Measurements from ENCODE around the gene UVRAG.

GRCh38 chr11:75879737-75880136, 64.7 kb downstream of the UVRAG start:
- TF ChIP-seq CTCF (IDR thresholded peaks at IDR 0.05) (no peak), POLR2A (IDR thresholded peaks at IDR 0.05) (no peak)

Data from tibial nerve (tissue), 3 donors.